Activated CD4-positive, alpha-beta T cell treated with anti-CD3 and anti-CD28 coated beads, Interleukin-2, amount 50 U/mL, for 16 hours (primary cell): ENCODE measurements around the gene C10orf120.

Experiments
- DNase-seq: peaks from one replicate; pipeline ENCODE4 v3.0.0-alpha.2; 2020

The C10orf120 gene

DNA sequence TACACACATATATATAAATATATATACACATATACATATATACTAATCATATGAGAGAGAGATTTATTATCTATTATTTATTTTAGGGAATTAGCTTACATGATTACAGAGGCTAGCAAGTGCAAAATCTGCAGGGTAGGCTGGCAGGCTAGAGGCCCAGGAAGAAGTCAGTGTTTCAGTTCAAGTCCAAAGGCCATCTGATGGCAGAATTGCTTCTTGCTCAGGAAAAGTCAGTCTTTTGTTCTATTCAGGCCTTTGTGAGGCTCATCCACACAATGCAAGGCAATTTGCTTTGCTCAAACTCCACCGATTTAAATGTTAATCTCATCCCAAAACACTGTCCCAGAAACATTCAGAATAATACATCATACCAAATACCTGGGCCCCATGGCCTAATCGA lies 2.6 kb upstream of the C10orf120 start:
- no peak for DNase-seq

DNA sequence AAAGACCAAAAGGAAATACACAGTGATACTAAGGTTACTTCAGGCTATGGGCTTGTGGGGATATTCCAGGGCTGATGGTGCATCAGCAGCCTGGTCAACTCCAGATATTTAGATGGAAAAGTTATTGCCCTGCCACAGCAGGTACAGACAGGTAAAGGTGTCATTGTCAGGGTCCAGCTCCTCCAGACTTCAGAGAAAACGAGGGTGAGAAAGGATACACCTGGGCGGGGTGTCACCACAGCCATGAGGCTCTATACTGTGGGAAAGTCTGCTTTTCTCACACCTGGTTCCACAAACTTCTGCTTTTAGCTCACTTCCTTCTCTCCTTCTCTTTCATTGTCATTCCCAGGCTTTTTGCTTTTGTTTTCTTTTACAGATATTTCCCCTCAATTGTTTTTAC lies 2.0 kb upstream of the C10orf120 start:
- no peak for DNase-seq

DNA sequence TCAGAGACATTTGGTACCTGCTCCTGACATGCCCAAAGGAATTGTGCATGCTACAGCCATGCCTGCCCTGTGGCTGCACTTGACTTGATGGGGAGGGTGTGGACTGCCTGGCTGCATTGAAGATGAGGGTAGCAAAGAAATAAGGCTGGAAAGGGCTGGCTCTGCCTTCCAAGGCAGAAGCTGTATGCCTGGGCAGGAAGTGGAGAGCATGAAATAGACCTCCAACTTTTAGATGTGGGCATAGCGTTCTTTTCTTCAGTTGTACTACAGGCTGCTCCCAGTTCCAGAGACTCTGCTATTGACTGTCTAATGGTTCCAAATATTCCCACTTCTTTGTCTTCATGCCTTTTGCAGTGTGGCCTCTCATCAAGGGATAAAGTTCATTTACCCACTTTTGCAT lies 3.0 kb downstream of the C10orf120 start:
- no peak for DNase-seq

DNA sequence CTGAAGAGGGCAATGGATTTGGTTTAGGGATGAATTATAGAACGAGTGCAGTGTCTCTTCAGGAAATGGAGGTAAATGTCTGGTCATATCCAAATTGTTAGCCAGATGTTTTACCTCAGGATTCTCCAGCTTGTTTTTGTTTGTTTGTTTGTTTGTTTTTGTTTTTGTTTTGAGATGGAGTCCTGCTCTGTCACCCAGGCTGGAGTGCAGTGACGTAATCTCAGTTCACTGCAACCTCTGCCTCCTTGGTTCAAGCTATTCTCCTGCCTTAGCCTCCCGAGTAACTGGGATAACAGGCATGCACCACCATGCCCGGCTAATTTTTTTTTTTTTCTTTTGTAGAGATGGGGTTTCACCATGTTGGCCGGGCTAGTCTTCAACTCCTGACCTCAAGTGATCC lies 6.9 kb downstream of the C10orf120 start:
- DNase-seq, result no peak

DNA sequence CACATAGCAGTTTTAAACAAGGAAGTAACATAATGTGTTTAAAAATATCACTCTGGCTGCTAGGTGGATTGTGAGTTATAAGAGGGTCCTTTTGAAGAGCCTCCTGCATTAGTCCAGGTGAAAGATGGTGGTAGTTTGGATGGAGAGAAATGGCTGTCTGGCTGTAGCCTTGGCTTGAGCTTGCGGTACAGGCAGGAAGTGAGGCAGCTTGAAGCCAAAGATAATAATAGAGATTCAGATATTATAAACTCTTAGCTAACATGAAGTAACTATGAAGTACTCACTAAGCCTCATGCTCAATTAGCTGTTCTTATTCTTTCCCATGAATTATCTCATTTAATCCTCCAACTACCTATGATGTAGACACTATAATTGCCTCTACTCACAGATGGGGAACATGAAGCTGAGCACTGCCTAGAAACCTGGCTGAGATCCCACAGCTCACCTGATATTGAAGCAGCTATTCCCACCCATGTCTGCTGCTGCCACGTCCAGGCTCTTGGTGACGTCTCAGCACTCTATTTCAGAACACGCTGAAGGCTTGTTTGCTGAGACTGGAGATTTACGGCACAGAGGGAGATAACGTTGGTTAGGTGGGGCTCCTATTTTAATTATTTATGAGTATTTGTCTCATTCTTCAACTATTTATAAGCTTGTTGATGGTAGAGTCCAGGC lies 10.4 kb downstream of the C10orf120 start:
- DNase-seq, result no peak

DNA sequence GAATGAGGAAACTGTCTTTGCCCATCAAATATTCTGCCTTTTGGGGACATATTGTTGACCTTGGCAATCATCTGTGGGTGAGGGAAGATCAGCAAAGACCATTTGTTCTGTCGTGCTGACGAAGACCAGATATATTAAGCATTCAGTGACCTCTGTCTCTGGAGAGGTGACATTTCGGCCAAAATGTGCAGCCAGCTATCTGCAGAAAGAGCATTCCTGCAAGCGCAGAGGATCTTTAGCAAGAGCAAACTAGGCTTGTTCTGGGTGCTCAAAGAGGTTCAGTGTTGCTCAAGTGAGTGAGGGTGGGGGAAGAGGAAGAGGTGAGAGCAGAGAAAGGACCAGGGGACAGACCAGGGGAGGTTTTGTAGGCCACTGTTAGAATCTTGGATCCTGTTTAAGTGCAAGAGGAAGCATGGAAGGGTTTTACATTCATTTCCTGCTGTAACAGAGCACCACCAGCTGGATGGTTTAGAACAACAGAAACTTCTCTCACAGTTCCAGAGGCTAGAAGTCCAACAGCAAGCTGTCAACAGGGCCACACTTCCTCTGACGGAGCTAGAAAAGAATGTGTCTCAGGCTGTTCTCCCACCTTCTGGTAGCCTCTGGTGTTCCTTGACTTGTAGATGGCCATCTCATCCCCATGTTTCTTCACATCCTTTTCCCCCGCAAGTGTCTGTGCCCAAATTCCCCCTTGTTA lies 11.2 kb downstream of the C10orf120 start:
- DNase-seq, result no peak

DNA sequence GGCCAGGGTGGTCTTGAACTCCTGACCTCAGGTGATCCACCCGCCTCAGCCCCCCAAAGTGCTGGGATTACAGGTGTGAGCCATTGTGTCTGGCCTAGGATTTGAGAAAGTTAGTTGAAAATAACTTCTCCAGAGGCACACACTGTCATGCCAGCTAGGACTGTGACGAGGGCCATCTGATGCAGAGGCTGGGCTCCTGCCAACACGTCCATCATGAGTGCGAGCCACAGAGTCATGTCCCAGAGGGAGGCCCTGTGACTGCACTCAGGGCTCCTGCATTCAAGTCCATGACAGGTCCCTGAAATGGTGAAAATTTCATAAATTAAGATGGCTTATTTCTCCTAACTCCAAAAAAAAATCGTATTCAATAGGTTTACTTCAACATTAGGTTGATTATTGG lies 17.1 kb downstream of the C10orf120 start:
- DNase-seq, result no peak

DNA sequence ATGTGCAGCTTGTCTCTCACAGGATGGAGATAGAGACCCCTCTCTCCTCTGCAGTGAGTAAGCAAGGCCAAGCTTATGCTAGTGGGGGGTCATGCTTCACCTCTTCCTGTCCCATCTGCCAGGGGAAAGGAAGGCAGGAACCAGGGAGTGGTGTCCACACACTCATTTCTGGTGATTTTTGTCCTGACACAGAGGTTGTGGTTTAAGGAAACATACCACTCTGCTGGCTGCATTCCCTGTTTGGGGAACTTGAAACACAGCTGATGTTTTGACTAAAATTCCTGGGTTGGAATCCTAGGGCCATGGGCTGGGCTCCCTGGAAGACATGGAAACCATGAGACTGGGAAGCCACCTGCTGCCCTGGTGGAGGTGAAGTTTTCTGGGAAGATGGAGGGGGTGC lies 21.4 kb downstream of the C10orf120 start:
- DNase-seq, result no peak

DNA sequence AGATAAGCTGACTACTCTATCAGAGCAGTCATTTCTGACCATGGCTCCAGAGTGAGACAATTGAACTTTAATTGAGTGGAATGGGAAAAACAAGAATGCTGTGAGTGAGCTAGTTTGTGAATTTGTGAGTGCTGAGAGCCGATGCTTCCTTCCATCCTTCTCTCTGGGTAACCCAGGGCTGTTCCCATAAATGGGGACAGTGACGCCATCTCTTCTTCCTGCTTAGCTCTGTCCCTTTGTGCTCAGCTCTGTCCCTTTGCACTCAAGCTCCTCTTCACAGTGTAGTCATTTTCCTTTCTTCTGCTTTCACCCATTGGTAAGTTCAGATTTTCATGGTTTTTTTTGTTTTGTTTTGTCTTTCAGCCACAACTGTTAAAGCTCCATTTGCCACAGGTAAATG lies 24.4 kb downstream of the C10orf120 start:
- no peak for DNase-seq

DNA sequence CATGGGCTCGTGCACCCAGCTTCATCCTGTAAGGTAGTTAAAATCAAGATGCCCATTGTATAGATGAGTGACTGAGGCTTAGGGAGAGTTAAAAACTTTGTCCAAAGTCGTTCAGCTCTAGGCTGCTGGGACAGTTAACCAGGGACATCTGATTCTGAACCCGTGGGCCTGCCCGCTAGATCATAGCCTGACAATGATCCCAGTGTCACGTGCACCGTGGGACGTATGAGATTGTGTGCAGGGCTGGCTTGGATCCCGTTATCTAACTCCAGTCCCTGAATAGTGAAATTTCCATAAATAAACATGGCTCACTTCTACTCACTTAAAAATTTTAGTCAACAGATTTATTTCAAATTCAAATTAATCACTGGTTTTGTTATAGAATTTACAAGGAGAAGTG lies 24.9 kb downstream of the C10orf120 start:
- DNase-seq, result no peak

DNA sequence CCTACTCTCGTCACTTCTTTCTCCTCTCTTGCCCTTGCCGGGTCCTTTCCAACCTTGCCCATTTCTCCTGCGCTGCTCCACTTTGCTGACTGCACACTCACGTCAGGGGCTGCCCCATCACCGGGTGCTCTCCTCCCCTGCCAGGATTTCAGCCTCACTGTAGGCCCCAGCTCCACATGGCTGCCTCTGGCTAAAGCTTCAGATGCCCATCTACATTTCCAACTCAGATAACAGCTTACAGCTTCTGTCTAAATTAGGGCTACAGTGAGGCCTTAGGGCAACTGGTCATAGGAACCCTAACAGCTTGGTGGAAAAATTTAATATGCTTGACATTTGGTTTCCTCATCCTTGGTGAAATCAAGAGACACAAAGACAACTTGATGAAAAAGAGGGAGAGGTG lies 25.9 kb downstream of the C10orf120 start:
- no peak for DNase-seq

DNA sequence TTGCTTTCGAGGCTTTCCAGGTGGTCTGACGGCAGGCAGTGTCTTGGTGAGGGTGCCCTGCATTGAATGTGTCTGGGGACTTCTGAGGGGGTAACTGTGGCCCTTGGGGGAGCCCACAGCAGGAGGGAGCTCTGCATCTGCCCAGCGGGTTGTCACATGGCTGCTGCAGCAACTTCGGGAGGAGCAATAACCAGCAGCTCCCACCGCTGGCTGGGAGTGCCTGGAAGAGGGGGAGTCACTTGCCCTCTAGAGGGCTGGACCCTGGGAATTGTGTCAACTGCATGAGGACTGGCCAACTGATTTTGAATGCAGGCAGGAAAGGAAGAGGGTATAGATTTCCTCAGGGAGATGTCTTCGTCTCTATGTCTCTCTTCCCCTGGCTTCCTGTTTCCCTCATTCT lies 26.4 kb downstream of the C10orf120 start:
- DNase-seq, result no peak

DNA sequence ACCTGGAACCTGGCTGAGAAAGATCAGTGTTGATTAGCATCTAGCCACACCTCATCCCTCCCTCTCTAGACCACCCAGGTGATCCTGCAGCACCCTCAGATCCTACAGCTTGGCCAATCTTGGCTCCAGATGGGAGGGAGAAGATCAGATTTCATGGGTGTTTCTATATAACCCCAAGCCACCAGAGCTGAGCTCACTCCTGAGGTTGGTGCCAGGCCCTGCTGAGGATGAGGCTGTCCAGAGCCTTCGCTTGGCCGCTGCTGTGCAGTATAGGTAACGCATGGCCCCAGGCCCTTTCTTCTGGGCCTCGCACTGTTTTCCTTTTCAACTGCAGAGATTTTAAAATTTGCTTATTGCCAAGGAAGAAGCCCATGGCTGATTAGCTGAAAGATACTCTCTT lies 27.0 kb downstream of the C10orf120 start:
- no peak for DNase-seq

DNA sequence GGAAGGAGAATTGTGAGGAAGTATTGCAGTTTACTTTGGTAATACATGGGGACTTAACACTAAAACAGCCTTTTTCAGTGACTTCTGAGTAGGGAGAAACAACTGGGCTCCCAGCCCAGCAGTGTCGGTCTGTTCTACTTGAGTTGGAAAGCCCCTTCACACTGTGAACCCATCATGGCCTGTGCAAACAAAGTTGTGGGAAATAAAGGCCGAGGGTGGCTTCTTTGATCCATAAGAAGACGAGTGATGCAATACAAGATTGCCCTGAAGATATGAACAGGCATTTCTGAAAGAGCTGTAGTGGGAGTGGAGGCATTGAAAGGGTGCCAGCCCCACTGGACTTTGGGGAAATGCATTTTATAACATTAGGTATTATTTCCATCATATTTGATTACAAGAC lies 28.3 kb downstream of the C10orf120 start:
- no peak for DNase-seq

DNA sequence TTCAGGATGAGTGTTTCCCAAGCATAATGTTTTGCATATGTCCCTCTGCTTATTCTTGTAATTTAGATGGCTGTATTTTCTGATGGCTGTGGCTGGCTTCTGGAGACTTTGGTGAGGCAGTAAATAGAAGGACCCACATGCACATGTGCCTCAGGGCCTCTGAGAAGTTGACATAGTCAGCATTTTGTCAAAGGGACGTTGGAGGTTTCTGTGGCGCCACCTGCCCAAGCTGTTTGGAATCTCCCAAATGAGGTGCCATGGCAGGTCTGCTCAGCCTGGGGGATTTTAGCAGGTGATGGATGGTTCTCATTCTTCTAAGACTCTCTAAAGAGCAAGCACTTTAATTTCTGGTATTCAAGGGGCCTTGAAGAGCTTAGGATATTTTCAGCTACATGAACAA lies 29.8 kb downstream of the C10orf120 start:
- DNase-seq, result no peak

DNA sequence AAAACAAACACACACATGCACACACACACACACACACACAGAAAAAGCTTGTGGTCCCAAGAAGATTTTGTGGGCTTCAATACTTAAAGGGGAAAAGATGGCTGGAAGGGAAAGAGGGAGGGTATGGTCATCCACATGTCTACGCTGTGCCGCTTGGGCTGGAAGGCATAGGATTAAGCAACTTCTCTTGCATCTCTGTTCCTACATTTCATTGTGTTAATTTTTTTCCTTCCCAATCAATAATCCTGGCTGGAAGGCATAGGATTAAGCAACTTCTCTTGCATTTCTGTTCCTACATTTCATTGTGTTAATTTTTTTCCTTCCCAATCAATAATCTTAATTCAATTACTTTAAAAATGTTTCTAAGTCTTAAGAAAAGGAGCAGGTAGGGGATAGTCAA lies 30.6 kb downstream of the C10orf120 start:
- no peak for DNase-seq

DNA sequence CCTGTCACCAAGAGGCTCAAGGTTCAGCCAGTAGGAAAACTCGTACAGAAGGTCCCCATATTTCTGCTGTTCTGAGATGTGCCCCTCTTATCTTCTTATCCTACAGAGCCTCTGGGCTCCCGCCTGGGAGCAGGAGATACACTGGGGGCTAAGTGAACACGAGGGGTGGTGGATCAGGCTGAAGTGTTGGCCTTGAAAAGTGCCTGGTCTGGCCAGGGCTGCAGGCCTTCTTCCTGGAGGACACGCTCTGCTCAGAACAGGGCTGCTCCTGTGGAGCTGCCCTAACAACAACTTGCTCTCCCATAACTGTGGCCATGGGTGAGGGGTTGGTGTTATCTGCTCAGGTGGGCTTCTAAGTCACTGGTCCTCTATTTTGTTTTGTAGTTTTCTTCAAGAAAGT lies 33.7 kb downstream of the C10orf120 start:
- DNase-seq, result no peak

DNA sequence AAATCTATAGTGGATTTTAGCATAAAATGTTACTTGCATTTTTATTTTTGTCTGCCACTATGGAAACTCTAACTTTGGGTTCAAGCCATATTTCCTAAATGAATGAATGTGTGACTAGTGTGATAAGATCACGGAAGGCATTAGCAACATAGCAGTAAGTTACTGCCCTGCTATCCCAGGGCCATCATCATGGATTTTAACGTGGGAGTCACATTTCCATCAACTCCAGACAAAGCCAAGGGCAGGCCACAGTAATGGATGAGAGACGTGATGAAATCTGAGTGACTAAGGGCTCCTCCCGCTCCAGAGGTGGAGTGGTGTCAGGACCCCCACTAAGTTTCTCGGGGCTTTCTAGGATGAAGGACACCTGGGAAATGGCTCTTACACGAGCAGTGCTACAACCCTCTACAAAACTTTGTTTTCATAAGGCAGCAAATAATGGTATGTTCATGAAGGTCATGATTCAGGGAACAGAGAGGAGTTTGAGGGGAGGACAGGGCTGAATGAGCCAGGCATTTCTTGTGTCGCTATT lies 34.3 kb downstream of the C10orf120 start:
- DNase-seq, result no peak

DNA sequence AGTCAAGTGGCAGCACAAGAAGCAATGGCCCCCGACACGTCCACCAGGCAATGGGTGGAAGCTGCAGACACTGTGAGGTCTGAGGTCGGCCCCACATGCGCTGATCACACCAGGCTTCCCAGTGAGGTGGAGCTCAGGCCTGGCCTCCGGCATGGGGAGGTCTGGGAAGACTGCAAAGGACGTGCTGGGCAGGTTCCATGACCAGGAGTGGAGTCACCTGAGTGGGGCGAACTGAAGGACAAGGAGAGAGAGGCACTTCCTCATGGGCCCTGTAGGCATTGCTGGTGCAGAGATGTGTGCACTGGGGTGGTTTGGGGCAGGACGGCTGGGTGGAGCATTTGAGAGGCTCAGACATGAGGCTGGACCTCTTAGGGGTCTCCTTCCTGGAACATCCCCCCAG lies 35.1 kb downstream of the C10orf120 start:
- DNase-seq, result no peak

DNA sequence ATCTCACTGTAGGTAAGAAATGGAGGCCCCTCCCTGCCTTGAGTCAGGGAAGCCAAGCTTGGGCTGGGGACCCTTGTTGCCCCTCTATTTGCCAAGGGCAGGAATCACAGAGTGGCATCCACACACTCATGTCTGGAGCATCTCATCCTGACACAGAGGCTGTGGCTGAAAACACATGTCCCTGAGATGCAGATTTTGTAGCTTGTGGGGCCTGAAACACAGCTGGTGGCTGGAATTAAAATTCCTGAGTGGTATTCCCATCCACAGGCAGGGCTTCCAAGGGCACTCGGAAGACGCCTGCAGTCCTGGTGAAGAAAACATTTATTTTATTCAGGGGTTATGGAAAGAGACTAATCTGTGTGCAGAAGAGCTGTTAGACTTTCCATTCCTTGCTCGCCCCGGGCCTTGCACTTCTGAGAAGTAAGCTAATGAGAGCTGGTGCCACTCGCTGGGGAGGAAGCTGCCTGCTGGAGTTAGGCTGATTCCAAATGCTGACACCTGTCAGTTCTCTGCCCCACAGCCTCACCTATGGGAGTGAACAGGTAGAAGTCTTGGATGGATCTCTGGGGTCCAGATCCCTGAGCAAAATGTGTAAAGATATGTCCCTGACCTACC lies 36.0 kb downstream of the C10orf120 start:
- no peak for DNase-seq

DNA sequence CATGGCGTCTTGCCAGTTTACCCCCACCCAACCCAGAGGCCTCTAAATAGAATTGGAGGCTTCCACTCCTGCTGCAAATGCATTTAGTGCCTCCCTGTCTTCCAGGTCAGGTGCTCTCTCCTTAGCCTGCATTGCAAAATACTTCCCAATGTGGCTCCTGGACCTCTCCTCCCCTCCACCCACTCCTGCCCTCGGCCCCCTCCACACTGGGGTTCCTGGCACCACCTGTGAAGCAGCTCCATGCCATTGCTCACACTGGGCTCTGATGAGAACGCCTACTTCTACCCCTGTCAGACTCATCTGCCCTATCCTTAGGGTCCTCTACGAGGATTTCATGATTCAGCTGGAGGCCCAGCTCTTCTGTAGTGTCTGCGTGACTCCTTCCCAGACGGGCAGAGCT lies 37.4 kb downstream of the C10orf120 start:
- DNase-seq, result no peak

DNA sequence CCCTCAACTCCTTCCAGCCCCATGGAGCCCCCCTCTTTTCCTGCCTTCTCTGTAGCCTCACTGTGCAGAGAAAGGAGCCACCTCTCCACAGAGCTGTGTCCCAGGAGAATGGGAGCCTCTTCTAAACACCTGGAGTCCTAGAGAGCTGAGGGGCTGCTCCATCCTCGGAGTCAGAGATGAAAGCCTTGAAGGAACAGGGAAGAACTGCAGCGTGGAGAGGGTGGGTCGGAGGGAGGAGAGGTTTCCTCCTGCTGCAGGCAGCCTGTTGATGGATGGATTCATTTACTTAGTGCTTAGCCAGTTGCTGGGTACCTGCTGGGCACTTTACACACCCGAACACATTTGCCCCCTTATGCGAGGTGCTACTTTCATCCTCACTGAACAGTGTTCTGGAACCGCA lies 39.0 kb downstream of the C10orf120 start:
- DNase-seq, result no peak

DNA sequence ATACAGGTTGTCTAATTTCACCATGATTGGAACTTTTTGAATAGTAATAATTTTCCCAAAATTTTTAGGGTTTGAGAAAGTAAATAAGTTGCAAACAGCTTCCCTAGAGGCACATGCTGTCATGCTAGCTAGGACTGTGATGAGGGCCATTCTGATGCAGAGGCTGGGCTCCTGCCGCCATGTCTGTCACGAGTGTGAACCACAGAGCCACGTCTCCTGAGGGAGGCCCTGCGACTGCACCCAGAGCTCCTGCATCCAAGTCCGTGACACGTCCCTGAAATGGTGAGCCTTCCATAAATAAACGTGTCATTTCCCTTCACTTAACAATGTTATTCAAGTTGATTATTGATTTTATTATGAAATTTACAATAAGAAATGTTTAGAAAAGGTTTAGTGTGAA lies 40.0 kb downstream of the C10orf120 start:
- DNase-seq, result no peak

DNA sequence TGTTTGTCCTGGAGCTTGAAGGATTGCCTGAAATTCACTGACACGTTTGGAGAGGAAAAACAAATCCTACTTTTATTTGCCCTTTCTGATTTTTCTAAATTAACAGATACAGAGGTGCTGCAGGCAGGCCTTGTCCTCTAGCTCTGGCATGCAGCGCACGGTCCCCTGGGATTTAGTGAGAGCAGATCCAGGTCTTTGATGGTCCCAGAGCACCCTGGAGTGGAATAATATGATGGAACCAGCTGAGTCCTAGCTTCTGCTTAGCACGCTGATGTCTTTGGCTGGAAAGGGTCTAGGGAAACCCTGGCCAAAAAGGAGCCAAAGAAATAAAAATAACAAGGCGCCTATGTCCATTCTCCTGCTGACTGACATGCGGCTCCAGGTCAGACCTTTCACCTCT lies 40.5 kb downstream of the C10orf120 start:
- DNase-seq, result no peak
